Chondrocyte (in vitro differentiated cells): ENCODE measurements around the gene ACER2. TPM values are rescaled to one million over a fixed set of nuclear protein-coding genes. Genes with fewer than 3 reads are reported as not detected.

Experiments
- DNase-seq: peaks from one replicate; pipeline ENCODE4 v3.0.0; 2021; ENCODE audit warnings: mixed read lengths, low spot score
- H3K27ac Mint-ChIP-seq: one replicate; pipeline ENCODE4 v1.8.0; 2021; ENCODE audit warnings: mild to moderate bottlenecking, moderate library complexity, mixed read lengths; ENCODE audit not compliant: unreplicated experiment
- H3K27me3 Mint-ChIP-seq: 2 replicates; pipeline ENCODE4 v1.8.0; 2021; ENCODE audit warnings: low read depth, mixed read lengths
- H3K36me3 Mint-ChIP-seq: 2 replicates; pipeline ENCODE4 v1.8.0; 2021; ENCODE audit warnings: low read depth, mixed read lengths
- H3K4me1 Mint-ChIP-seq: 2 replicates; pipeline ENCODE4 v1.8.0; 2021; ENCODE audit warnings: low read depth, mild to moderate bottlenecking, mixed read lengths
- H3K4me3 Mint-ChIP-seq: one replicate; pipeline ENCODE4 v1.8.0; 2021; ENCODE audit warnings: mild to moderate bottlenecking, moderate library complexity, mixed read lengths; ENCODE audit not compliant: unreplicated experiment
- H3K9me3 Mint-ChIP-seq: 2 replicates; pipeline ENCODE4 v1.8.0; 2021; ENCODE audit warnings: low read depth, mixed read lengths
- total RNA-seq: library from RNA; stranded (reverse); gene quantifications from 3 replicates; pipeline ENCODE4 v1.2.1, GENCODE V29; 2021
- TF ChIP-seq, protein P1 (sequence below): fragments of 200-600 bp; sonication (generic); IDR thresholded peaks from 2 replicates; pipeline ENCODE4 v1.5.0; 2021; ENCODE audit warnings: antibody characterized with exemption, mild to moderate bottlenecking, moderate library complexity

The ACER2 gene
- total RNA-seq, 1 donor from 2014 or later, result 0.65 TPM

DNA sequence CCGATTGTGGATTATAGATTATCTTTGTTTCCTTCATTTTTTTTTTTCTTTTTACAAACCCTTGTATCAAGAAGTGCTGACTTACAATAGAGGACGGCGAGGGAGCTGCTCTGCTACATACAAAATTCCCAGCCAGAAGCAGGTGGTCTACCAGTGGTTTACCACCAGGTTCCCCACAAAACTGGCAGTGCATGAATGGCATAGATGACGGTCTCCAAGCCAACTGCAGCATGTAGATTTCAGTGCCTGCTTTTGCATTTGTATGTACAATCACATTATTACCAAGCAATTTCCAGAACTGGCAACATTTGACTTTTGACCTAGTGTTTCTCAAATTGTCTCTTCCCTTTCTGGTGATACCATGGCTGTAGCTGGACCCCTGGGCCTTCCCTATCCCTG lies 84.0 kb downstream of the ACER2 start:
- Mint-ChIP-seq H3K4me3 (no peak overlapping the region), H3K36me3 (no peaks in the 10 kb centered on the region), H3K9me3 (no peaks in the 10 kb centered on the region), H3K4me1 (peaks cover 13% of the 10 kb centered on the region), H3K27ac (no peak overlapping the region), H3K27me3 (peaks cover 37% of the 10 kb centered on the region)
- TF ChIP-seq, protein P1, sequence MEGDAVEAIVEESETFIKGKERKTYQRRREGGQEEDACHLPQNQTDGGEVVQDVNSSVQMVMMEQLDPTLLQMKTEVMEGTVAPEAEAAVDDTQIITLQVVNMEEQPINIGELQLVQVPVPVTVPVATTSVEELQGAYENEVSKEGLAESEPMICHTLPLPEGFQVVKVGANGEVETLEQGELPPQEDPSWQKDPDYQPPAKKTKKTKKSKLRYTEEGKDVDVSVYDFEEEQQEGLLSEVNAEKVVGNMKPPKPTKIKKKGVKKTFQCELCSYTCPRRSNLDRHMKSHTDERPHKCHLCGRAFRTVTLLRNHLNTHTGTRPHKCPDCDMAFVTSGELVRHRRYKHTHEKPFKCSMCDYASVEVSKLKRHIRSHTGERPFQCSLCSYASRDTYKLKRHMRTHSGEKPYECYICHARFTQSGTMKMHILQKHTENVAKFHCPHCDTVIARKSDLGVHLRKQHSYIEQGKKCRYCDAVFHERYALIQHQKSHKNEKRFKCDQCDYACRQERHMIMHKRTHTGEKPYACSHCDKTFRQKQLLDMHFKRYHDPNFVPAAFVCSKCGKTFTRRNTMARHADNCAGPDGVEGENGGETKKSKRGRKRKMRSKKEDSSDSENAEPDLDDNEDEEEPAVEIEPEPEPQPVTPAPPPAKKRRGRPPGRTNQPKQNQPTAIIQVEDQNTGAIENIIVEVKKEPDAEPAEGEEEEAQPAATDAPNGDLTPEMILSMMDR, result no peak
- DNase-seq, result no peak

DNA sequence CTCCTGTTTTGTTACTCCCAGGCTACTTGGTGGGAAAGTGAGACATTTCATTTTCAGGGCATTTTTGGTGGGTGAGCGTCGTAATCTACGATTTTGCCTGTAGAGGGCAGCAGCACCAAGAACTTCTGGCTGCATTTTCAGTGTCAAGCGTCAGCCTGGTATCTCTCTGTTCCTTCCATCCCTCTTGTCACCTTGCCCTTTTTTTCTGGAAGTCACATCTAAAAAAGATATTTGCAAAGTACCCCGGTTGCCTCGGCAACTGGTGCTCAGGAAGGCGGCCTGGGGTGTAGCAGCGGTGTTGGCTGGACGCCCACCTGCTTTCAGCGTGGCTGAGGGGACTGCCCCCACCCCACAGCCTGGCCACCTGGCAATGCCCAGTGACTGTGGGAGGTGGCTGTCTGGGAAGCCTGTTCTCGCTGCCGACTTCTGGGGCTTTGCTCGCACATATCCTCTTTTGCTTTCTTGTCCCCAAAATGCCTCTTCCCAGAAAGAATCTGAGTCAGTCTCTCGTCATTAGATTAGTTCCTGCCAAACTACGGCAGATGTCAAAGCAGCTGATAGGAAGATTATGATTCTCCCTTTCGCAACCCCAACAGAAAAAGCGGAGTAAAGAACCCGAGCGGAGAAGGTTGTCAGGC lies 84.5 kb downstream of the ACER2 start:
- Mint-ChIP-seq H3K36me3 (no peaks in the 10 kb centered on the region), H3K27ac (no peak overlapping the region), H3K9me3 (no peaks in the 10 kb centered on the region), H3K27me3 (peaks cover 33% of the 10 kb centered on the region), H3K4me3 (peak overlapping the region; percentile 42), H3K4me1 (peaks cover 17% of the 10 kb centered on the region)
- TF ChIP-seq, protein P1, result peak; percentile 88
- no peak for DNase-seq

DNA sequence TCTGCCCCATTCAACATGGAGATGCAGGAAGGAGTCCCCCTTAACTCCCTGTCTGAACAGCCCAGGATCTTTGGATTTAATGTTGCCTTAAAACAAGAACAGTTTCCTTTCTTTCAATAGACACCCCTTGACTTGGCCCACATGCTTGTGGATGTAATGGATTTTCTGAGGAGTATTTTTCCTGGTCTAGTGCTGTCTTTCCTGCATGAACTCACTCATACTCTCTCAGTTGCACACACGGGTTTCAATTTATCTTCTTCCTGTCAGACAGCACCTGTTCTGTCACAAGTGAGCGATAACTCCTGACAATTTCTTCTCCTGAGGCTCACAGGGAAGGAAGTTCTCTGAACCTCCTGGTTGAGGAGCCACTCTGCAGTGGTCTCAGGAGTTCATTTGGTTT lies 85.1 kb downstream of the ACER2 start:
- TF ChIP-seq, protein P1, result no peak
- no peaks in the 10 kb centered on the region for H3K9me3 Mint-ChIP-seq
- no peak for DNase-seq
- H3K27ac Mint-ChIP-seq, result no peak overlapping the region
- H3K4me3 Mint-ChIP-seq, result no peak overlapping the region
- H3K4me1 Mint-ChIP-seq, result peaks cover 17% of the 10 kb centered on the region
- no peaks in the 10 kb centered on the region for H3K36me3 Mint-ChIP-seq
- H3K27me3 Mint-ChIP-seq, result peaks cover 28% of the 10 kb centered on the region

DNA sequence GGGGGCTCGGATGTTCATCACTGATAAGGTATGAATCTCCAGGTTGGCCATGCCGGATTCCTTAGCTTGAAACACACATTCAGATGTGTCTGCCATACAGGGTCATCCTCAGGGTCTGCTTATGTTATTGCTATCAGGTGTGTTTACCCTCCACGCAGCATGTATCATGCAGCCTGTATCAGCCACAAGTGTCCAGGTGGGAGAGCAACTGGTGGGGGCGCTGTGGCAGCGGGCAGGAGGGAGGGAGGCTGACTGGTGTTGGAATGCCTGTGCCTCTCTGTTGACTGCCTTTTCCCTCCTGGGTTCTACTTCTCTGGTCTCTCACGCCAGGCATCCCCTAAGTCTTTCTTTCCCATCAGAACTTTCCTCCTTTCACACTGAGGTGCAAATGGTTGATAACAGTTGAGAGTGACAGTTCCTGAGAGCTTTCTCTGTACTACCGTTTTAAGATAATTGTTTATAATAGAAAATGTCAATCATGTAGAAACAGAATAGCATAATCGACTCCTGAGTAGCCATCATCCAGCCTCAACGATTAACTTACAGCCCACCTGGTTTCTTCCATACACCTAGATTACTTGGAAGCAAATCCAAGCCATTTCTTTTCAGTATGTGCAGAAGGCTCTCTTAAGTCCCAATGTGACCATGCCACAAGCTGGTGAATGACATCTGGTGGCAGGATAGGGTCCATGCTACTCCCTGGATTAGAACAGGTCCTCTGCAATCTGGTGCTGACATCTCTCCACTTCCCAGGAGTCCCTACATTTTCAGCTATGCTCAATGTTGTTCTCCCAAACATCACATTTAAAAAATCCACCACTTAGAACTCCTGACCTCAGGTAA lies 86.6 kb downstream of the ACER2 start:
- Mint-ChIP-seq H3K4me1 (peaks cover 17% of the 10 kb centered on the region), H3K27ac (no peak overlapping the region), H3K9me3 (peaks cover 5% of the 10 kb centered on the region), H3K4me3 (no peak overlapping the region), H3K36me3 (no peaks in the 10 kb centered on the region), H3K27me3 (peaks cover 23% of the 10 kb centered on the region)
- TF ChIP-seq, protein P1, result no peak
- DNase-seq, result no peak

DNA sequence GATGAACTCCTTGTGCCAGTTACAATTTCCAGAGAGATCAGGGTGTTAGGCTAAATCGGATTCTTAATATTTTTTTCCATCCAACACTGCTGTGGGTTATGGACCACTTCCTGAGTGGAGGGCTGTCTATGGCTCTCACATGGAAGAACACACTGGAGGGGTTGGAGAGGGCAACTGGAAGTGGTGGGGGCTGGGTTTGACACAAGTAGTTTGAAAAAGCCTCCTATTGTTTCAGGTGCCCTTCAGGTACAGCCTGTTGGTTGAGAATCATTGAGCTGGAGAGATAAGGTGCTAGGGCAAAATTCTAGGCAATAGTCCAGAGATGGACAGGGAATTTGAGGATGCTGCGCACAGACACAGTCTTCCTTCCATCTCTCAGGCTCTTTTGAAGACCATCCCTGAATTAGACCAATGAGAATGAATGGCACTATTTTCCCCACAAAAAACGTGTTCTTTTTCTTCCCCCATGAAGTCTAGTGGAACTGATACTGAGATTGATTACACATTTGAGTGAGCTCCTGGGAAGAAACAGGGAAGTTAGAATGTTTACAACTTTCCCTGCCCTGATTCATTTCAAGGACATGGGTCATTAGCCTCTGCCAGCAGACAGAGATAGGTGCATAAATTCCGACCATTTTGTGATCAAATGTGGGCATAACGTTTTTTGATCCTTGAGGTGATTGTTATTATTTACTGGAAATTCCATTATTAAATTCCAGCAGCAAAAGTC lies 87.7 kb downstream of the ACER2 start:
- no peak overlapping the region for H3K4me3 Mint-ChIP-seq
- no peak overlapping the region for H3K27ac Mint-ChIP-seq
- H3K4me1 Mint-ChIP-seq, result peaks cover 17% of the 10 kb centered on the region
- TF ChIP-seq, protein P1, result no peak
- peaks cover 4% of the 10 kb centered on the region for H3K36me3 Mint-ChIP-seq
- peaks cover 30% of the 10 kb centered on the region for H3K27me3 Mint-ChIP-seq
- H3K9me3 Mint-ChIP-seq, result peaks cover 12% of the 10 kb centered on the region
- no peak for DNase-seq
